HG03439 (cell line): Measurements from ENCODE around the gene LCE5A.
"Not testable (repeated sequence)": the region's sequence is repeated elsewhere in the genome, so short reads cannot be mapped to it uniquely, and the experiment has no call there.

ENCODE experiments used
- ATAC-seq: cut with Tn5 transposase; IDR thresholded peaks from one replicate; pipeline ENCODE4 v1.9.1; 2021; ENCODE audit warnings: mild to moderate bottlenecking, moderate library complexity; ENCODE audit not compliant: unreplicated experiment

Gene LCE5A, protein sequence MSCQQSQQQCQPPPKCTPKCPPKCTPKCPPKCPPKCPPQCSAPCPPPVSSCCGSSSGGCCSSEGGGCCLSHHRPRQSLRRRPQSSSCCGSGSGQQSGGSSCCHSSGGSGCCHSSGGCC

DNA sequence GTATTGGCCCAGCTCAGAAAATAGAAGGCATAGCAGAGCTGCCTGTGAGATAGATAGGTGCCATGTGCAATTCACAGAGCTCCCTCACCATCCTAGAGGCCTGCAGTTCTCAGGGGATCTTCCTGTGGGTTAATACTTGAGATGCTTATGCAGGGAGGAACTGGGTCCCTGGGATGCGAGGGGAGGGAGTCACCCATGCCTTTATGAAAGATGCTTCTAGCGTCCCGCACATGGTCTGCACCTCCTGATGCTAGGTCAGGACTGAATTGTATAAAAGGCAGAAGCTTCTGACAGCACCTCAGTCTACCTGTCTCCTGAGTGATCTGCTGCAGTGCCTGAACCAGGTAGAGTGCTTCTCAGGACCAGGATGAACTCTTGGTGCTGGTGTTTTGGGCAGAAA lies at the start of gene LCE5A:
Gene LCE5A, plus strand, starts transcription at position 301 of the 400 bp plus-strand sequence. CDS start 732 bp downstream, outside the sequence.
- no peak for ATAC-seq

- no peak for ATAC-seq
Measured at GRCh38 chr1:152461544-152461943, 49.1 kb upstream of the LCE5A start.

- no peak for ATAC-seq
Measured at GRCh38 chr1:152462636-152463035, 48.0 kb upstream of the LCE5A start.

DNA sequence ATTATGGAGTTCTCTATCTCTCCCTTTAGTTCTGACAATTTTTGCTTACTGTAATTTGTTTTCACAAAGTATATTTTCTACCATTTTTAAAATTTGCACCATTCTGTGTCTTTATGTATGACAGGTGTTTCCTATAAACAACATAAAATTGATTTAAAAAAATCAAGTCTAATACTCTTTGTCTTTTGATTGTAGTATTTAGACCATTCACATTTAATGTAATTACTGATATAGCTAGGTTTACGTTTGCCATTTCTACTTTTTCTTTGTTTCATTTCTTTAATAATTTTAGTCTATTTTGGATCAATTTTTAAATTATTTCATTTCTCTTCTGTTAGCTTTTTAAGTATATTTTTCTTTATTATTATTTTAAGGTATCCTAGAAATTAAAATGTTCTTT lies 44.4 kb upstream of the LCE5A start:
- ATAC-seq, result no peak

GRCh38 chr1:152473887-152474537 lies 36.6 kb upstream of the LCE5A start:
- no peak for ATAC-seq

GRCh38 chr1:152479792-152480595 lies 30.6 kb upstream of the LCE5A start:
- no peak for ATAC-seq

- ATAC-seq, result no peak
Measured at GRCh38 chr1:152481869-152482664, 28.5 kb upstream of the LCE5A start.

GRCh38 chr1:152486400-152487006 lies 24.1 kb upstream of the LCE5A start:
- ATAC-seq, result no peak

DNA sequence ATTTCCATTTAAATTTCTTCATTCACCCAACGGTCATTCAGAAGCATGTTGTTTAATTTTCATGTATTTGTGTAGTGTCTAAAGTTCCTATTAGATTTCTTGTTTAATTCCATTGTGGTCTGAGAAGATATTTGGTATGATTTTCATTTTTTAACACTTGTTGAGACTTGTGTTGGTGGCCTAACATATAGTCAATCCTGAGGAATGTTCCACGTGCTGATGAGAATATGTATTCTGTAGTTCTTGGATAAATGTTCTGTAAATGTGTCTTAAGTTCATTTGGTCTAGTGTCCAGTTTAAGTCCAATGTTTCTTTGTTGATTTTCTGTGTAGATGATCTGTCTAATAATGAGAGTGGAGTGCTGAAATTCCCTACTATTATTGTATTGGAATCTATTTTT lies 22.7 kb upstream of the LCE5A start:
- no peak for ATAC-seq

GRCh38 chr1:152491537-152491936 lies 19.1 kb upstream of the LCE5A start:
- not testable (repeated sequence) for ATAC-seq

DNA sequence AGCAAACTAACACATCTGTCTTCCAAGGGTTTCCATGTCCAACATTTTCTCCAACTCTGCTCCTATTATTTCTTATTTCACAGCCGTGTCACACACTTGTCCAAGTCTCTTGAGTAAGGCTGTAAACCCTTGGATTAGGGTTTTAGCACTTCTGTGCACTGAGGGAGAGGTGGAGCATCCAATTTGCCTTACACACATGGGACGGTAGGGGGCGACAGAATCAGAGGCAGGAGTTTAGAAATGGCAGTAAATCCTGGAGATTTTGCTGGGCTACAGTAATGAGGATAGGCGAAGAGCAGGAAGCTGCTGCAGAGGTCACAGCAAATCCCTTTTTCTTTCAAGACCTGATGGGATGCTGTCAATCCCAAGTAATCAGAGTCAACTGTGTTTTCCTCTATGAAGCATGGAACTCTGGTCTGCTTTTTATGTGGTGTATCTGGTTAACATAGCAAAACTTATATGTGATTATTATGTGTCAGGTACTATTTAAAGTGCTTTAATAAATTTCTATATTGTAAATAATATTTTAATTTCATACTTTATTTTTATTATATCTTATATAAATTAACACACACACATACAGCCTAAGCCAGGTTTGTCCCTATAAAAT lies 15.4 kb upstream of the LCE5A start:
- ATAC-seq, result no peak

DNA sequence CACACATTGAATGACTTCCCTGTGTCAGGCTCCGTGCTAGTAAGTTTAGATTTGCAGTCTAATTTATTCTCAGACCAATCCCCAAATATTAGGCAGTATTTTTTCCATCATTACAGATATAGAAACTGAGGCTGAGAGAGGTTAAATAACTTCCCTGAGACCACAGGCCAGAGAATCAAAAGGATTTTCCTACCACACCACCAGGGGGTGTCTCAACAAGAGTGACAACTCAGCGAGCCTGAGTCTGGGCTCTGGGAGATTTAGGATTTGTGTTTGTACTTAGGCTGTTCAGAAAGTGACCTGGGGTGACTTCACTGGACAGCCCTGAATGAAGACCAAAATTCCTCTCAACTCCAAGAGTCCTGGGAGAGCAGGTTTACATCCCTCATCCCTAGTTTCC lies 13.3 kb upstream of the LCE5A start:
- no peak for ATAC-seq

DNA sequence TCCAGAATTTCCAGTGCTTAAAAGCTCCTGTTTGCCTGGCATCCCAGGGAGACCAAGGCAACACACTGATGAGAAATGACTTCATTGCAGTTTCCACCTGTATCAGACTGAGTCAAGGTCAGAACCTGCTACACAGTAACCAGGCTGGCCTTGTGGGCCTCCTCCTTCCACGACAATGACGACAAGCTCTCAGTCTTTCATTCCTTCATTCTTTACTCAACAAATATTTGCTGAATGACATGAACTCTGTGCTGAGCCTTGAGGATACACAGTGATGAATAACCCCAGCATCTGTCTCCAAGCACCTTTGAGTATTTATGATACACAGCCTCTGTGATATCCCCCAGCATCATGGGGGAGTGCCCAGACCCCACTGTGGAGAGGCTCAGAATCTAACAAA lies 8.9 kb upstream of the LCE5A start:
- no peak for ATAC-seq

- ATAC-seq, result no peak
Measured at GRCh38 chr1:152502496-152503180, 8.0 kb upstream of the LCE5A start.

GRCh38 chr1:152505083-152505482 lies 5.5 kb upstream of the LCE5A start:
- no peak for ATAC-seq

DNA sequence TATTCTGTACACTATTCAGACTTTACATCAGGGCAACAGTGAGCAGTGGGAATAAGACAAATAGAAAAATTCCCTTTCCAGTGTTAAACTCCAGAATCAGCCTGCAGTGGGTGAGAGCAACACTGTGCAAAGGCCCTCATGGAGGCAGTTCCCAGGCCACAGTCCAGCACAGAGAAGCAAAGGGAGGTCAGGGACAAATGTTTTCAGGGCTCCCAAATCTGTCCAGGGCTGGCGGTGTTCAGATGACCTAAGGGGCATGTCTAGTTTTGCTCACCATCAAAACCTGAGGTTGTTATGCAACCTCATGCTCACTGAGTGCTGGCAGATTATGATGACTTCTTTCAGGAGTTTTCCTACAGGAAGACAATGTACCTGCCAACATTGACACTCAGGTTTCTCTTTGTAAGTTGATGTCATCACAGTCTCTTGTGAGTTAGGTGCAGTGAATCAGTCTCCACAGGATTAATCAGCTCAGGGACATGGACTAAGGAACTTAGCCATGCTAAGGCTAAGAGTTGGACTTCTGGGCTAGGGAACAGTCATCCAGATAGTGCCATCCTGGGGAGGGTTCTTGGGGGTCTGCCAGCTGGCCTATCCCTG lies 3.6 kb upstream of the LCE5A start:
- no peak for ATAC-seq

GRCh38 chr1:152511596-152511995 lies 993 bp downstream of the LCE5A start:
- ATAC-seq, result no peak

DNA sequence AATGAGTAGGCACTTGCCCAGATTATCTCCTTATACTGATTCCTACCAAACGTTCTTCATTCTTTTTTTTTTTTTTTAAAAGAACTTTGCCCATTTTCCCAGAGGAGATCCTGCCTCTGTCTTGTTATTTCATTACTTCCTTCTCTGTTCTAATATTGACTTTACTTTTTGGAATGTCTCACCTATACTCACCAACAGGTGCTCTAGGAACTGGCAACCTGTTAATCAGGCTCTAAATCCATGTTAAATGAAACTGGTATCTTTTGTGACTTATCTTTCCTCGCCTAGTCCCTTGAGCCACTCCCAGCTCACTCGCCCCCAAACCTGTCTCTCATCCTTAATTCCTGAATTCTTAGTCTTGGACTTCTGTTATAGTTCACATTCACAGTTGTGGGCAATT lies 2.5 kb downstream of the LCE5A start:
- ATAC-seq, result no peak

- no peak for ATAC-seq
Measured at GRCh38 chr1:152514715-152515433, 4.3 kb downstream of the LCE5A start.
